IMR-90 (cell line): ENCODE results near the gene TTC3. TPM values are rescaled to one million over a fixed set of nuclear protein-coding genes. Genes with fewer than 3 reads are reported as not detected.

Experiments used
- ATAC-seq: fragments of 200-7000 bp; cut with Tn5 transposase; 2 replicates; pipeline ENCODE4 v1.9.1; 2020; ENCODE audit warnings: low read depth, mild to moderate bottlenecking, moderate library complexity
- BruUV-seq: library from RNA; stranded (reverse); fragments of 400-500 nt; replicated peaks from 2 replicates; lab custom pipeline; 2021; lab: Mats Ljungman, UMichigan
- CTCF ChIA-PET: fragments of 300-600 bp; formaldehyde crosslinking; extraction: SDS; loops from one replicate; lab custom pipeline; 2021; ENCODE audit warnings: antibody characterized with exemption; lab: Yijun Ruan, JAX
- POLR2A ChIA-PET: fragments of 300-600 bp; sonication (Branson Sonifier 250); formaldehyde crosslinking; loops from one replicate; lab custom pipeline; 2022; ENCODE audit warnings: antibody characterized with exemption; ENCODE audit not compliant: unreplicated experiment; lab: Charles Lee
- DNase-seq: peaks from one replicate; pipeline ENCODE4 v3.0.0; 2013
- H2AFZ ChIP-seq: replicated peaks from 2 replicates; pipeline ENCODE3; 2013; ENCODE audit warnings: low read length, mild to moderate bottlenecking; ENCODE audit not compliant: poor library complexity
- H2AK5ac ChIP-seq: 2 replicates; pipeline ENCODE4 v1.6.1; 2013; ENCODE audit warnings: low read depth, low read length, inconsistent platforms
- H2AK9ac ChIP-seq: replicated peaks from 2 replicates; pipeline ENCODE3; 2013; ENCODE audit warnings: mild to moderate bottlenecking, low read depth, low read length, moderate library complexity; ENCODE audit not compliant: poor library complexity
- H2BK120ac ChIP-seq: 2 replicates; pipeline ENCODE4 v1.6.1; 2013; ENCODE audit warnings: low read depth, low read length, inconsistent platforms
- H2BK15ac ChIP-seq: 3 replicates; pipeline ENCODE4 v1.6.1; 2013; ENCODE audit warnings: low read depth, low read length, inconsistent platforms
- H2BK20ac ChIP-seq: 2 replicates; pipeline ENCODE4 v1.6.1; 2013; ENCODE audit warnings: low read depth, mild to moderate bottlenecking, inconsistent platforms, low read length, moderate library complexity
- H2BK5ac ChIP-seq: 2 replicates; pipeline ENCODE4 v1.6.1; 2013; ENCODE audit warnings: mild to moderate bottlenecking, low read depth, low read length, inconsistent platforms; ENCODE audit not compliant: poor library complexity, severe bottlenecking
- H3K14ac ChIP-seq: replicated peaks from 2 replicates; pipeline ENCODE4 v1.6.1; 2013; ENCODE audit warnings: low read depth, low read length, inconsistent platforms
- H3K18ac ChIP-seq: 2 replicates; pipeline ENCODE4 v1.6.1; 2013; ENCODE audit warnings: low read depth, low read length, control low read depth
- H3K23ac ChIP-seq: 2 replicates; pipeline ENCODE4 v1.6.1; 2013; ENCODE audit warnings: low read depth, low read length, inconsistent platforms
- H3K27ac ChIP-seq: 2 replicates; pipeline ENCODE4 v1.5.1; 2013; ENCODE audit warnings: mild to moderate bottlenecking, control low read depth, low read length; ENCODE audit not compliant: insufficient read depth
- H3K27me3 ChIP-seq: 2 replicates; pipeline ENCODE4 v1.6.1; 2013; ENCODE audit warnings: low read length; ENCODE audit not compliant: control insufficient read depth, insufficient read depth
- H3K36me3 ChIP-seq: 2 replicates; pipeline ENCODE4 v1.6.1; 2013; ENCODE audit warnings: low read length, mixed read lengths; ENCODE audit not compliant: control insufficient read depth, insufficient read depth
- H3K4ac ChIP-seq: 2 replicates; pipeline ENCODE4 v1.6.1; 2013; ENCODE audit warnings: low read depth, low read length, inconsistent platforms
- H3K4me1 ChIP-seq: 2 replicates; pipeline ENCODE4 v1.6.1; 2013; ENCODE audit warnings: low read length, mixed read lengths; ENCODE audit not compliant: control insufficient read depth, insufficient read depth
- H3K4me2 ChIP-seq: 2 replicates; pipeline ENCODE4 v1.6.1; 2013; ENCODE audit warnings: low read depth, mild to moderate bottlenecking, control low read depth, low read length, moderate library complexity
- H3K4me3 ChIP-seq: 2 replicates; pipeline ENCODE4 v1.5.1; 2013; ENCODE audit warnings: low read depth, mild to moderate bottlenecking, control low read depth, low read length, moderate library complexity; ENCODE audit not compliant: insufficient read depth
- H3K56ac ChIP-seq: 2 replicates; pipeline ENCODE4 v1.6.1; 2013; ENCODE audit warnings: low read length, inconsistent platforms; ENCODE audit not compliant: insufficient read depth; ENCODE audit errors: extremely low read depth
- H3K79me1 ChIP-seq, 2 experiments: 2 replicates each; pipeline ENCODE4 v1.6.1; 2013; ENCODE audit warnings: low read length in 2 of 2, inconsistent platforms in 1 of 2, low read depth in 1 of 2
- H3K9ac ChIP-seq: 2 replicates; pipeline ENCODE4 v1.6.1; 2013; ENCODE audit warnings: low read depth, low read length, control low read depth
- H3K9me1 ChIP-seq: 2 replicates; pipeline ENCODE4 v1.6.1; 2013; ENCODE audit warnings: low read length, inconsistent platforms; ENCODE audit not compliant: insufficient read depth
- H3K9me3 ChIP-seq: 2 replicates; pipeline ENCODE4 v1.6.1; 2013; ENCODE audit warnings: low read length; ENCODE audit not compliant: control insufficient read depth, insufficient read depth
- H4K20me1 ChIP-seq: 2 replicates; pipeline ENCODE4 v1.6.1; 2013; ENCODE audit warnings: low read length, inconsistent platforms; ENCODE audit not compliant: insufficient read depth
- H4K5ac ChIP-seq: 2 replicates; pipeline ENCODE4 v1.6.1; 2013; ENCODE audit warnings: mild to moderate bottlenecking, low read depth, low read length, control low read depth
- H4K8ac ChIP-seq, 2 experiments: 2 replicates each; pipeline ENCODE4 v1.6.1; 2013; ENCODE audit warnings: low read depth in 2 of 2, low read length in 2 of 2, control low read depth in 1 of 2, inconsistent platforms in 1 of 2
- H4K91ac ChIP-seq: 2 replicates; pipeline ENCODE4 v1.6.1; 2013; ENCODE audit warnings: low read depth, low read length, inconsistent platforms; ENCODE audit not compliant: insufficient read depth
- CEBPB ChIP-seq: IDR thresholded peaks from 2 replicates; pipeline ENCODE4 v1.6.1; 2012; ENCODE audit warnings: low read depth, low read length, improper control_type of control experiment
- MAFK ChIP-seq: IDR thresholded peaks from 2 replicates; pipeline ENCODE4 v1.6.1; 2012; ENCODE audit warnings: low read depth, low read length, improper control_type of control experiment
- MAZ ChIP-seq: IDR thresholded peaks from 2 replicates; pipeline ENCODE4 v1.6.1; 2012; ENCODE audit warnings: low read depth, mild to moderate bottlenecking, low read length, improper control_type of control experiment, moderate library complexity, borderline replicate concordance
- POLR2A ChIP-seq: IDR thresholded peaks from 2 replicates; pipeline ENCODE4 v1.6.1; 2012; ENCODE audit warnings: mild to moderate bottlenecking, low read depth, low read length
- dilution Hi-C: fragments of 300-500 bp; cut with HindIII; formaldehyde crosslinking; loops from one replicate; pipeline ENCODE4 v1.14.3; 2018; ENCODE audit warnings: low sequenced_read_pairs; ENCODE audit not compliant: unreplicated experiment
- in situ Hi-C: fragments of 300-500 bp; cut with MboI; formaldehyde crosslinking; loops from 3 replicates; pipeline ENCODE4 v1.14.3; 2019; ENCODE audit warnings: low sequenced_read_pairs, inconsistent platforms, mixed read lengths
- intact Hi-C: fragments of 100-400 bp; cut with micrococcal nuclease; formaldehyde crosslinking; loops from 2 replicates; pipeline ENCODE4 v1.10.0; 2022
- polyA plus RNA-seq, 3 experiments: library from polyadenylated mRNA; depleted of rRNA; stranded (reverse); fragments of >200 nt; gene quantifications; 2 replicates each; pipeline ENCODE4 v1.2.3, GENCODE V29; 2012; ENCODE audit warnings: low replicate concordance in 1 of 3
- total RNA-seq: library from RNA; depleted of rRNA; stranded (reverse); fragments of >200 nt; gene quantifications from 2 replicates; pipeline ENCODE4 v1.2.3, GENCODE V29; 2012

Gene TTC3
- total and polyA plus RNA-seq, 2 of the 4 experiments (the other 2 are of a cell fraction), result 96.7 to 293 TPM

DNA sequence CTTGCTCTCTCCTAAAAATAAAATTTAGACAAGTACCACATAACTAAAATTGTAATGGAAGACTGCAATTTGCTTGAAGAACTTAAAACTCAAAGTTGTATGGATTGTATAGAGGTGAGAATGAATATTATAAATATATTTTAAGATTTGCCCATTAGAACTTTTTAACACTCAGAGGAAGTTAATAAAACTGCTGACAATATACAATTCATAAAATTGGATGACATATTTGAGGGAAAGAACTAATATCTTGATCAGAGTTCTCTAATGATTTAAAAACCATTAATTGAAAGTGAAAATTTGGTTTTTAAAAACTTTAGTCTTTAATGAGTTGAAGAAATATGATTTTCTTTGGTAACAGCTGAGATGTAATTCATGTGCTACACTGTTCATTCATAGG lies 20.9 kb downstream of the TTC3 start:
- ChIA-PET POLR2A (no interaction called here), CTCF (no interaction called here)
- TF ChIP-seq MAFK (peak; percentile 39; the same call in 1 of the 2 replicates), CEBPB (no peak), POLR2A (no peak), MAZ (no peak)
- peaks cover 27 to 28% of the 10 kb centered on the region in 2 experiments for H3K79me1 ChIP-seq
- H2BK15ac ChIP-seq, result no peak overlapping the region
- ATAC-seq (no peak), DNase-seq (no peak)
- H3K18ac ChIP-seq, result no peak overlapping the region
- no peak overlapping the region for H2AK9ac ChIP-seq
- no peak overlapping the region for H4K8ac ChIP-seq
- H3K4ac ChIP-seq, result no peak overlapping the region
- no peak overlapping the region for H4K5ac ChIP-seq
- H3K27ac ChIP-seq, result no peak overlapping the region
- H3K4me2 ChIP-seq, result no peak overlapping the region
- H2AFZ ChIP-seq, result no peak overlapping the region
- H2BK20ac ChIP-seq, result no peak overlapping the region
- H3K27me3 ChIP-seq, result no peaks in the 10 kb centered on the region
- H3K9ac ChIP-seq, result no peak overlapping the region
- H3K14ac ChIP-seq, result no peak overlapping the region
- no peaks in the 10 kb centered on the region for H3K4me1 ChIP-seq
- H3K9me1 ChIP-seq, result peaks cover 2% of the 10 kb centered on the region; the same call in 1 of the 2 replicates
- no TSS peak for BruUV-seq
- H2BK120ac ChIP-seq, result no peak overlapping the region
- intact Hi-C loops (no loop called here), in situ Hi-C loops (no loop called here), dilution Hi-C loops (no loop called here)
- peaks cover 30% of the 10 kb centered on the region for H3K36me3 ChIP-seq
- no peak overlapping the region for H4K91ac ChIP-seq
- no peak overlapping the region for H3K4me3 ChIP-seq
- peaks cover 8% of the 10 kb centered on the region; the same call in 1 of the 2 replicates for H4K20me1 ChIP-seq
- H2AK5ac ChIP-seq, result no peak overlapping the region
- no peak overlapping the region for H2BK5ac ChIP-seq
- no peaks in the 10 kb centered on the region for H3K9me3 ChIP-seq
- H3K56ac ChIP-seq, result no peak overlapping the region
- H3K23ac ChIP-seq, result no peak overlapping the region
